ENCODE measurements around the gene RNF8.
"Not testable (repeated sequence)": the region's sequence is repeated elsewhere in the genome, so short reads cannot be mapped to it uniquely, and the experiment has no call there.

Gene RNF8

GRCh38 chr6:37321516-37322415 is 32.0 kb upstream of the RNF8 start:
- DNase-seq: no peak

- DNase-seq: no peak
Measured at GRCh38 chr6:37323580-37323979, 30.2 kb upstream of the RNF8 start.

GRCh38 chr6:37324131-37325033 is 29.4 kb upstream of the RNF8 start:
- no peak for DNase-seq

GRCh38 chr6:37330345-37330744 is 23.4 kb upstream of the RNF8 start:
- DNase-seq: not testable (repeated sequence)

GRCh38 chr6:37331047-37331446 is 22.7 kb upstream of the RNF8 start:
- no peak for DNase-seq

GRCh38 chr6:37332894-37333293 is 20.9 kb upstream of the RNF8 start:
- DNase-seq: no peak

GRCh38 chr6:37334047-37334446 is 19.7 kb upstream of the RNF8 start:
- no peak for DNase-seq

GRCh38 chr6:37338317-37338716 is 15.5 kb upstream of the RNF8 start:
- not testable (repeated sequence) for DNase-seq

- DNase-seq: no peak
Measured at GRCh38 chr6:37338745-37339255, 15.0 kb upstream of the RNF8 start.

DNA sequence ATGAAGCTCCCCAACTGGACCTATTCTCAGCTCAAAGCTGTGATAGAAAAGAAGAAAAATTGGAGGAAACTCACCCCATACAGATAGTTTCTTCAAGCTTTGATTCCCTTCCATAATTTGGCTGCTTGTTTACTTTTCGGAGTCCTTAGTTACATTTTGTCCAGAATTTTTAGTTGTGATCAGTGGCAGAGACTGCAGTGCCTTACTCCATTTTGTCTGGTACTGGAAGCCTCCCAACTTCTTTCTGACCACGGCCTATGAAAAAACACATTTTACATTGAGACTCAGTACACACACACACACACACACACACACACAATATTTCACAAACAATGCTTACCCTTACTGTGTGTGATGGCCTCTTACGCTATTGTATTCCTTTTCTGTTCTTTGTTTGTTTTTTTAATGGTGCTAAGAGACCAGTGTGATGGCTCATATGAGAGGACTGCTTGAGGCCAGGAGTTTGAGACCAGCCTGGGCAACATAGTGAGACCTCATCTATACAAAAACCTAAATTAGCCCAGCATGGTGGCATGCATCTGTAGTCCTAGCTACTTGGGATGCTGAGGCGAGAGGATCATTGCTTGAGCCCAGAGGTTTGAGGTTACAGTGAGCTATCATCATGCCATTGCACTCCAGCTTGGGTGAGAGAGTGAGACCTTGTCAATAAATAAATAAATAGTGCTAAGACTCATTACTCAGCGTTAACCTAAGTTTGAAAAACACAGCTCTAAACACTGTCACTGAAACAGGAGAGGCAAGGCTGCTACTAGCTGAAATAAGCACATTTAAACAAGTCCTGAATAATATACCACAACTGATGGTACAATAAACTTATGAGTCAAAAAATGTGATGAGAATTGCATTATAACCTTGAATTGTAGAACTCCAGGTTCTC is 13.8 kb upstream of the RNF8 start:
- no peak for DNase-seq

- no peak for DNase-seq
Measured at GRCh38 chr6:37340639-37340943, 13.2 kb upstream of the RNF8 start.

- no peak for DNase-seq
Measured at GRCh38 chr6:37343248-37343647, 10.5 kb upstream of the RNF8 start.

DNA sequence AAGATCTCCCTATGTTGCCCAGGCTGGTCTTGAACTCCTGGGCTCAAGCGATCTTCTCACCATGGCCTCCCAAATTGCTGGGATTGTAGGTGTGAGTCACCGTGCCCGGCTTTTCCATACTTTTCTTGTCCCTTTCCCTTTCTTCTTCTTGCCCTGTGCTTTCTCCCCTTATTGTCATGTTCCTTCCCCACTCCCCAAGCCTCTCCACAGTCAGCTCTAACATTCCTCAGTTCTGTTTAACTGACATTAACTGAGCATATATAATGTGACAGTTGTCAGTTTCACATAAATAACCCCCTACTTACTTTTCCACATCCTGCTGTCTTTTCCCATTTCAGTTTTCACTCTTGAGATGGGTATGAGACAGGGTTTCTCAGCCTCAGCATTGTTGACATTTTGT is 9.5 kb upstream of the RNF8 start:
- DNase-seq: no peak

- DNase-seq: not testable (repeated sequence)
Measured at GRCh38 chr6:37345804-37346203, 8.0 kb upstream of the RNF8 start.

- no peak for DNase-seq
Measured at GRCh38 chr6:37347177-37347576, 6.6 kb upstream of the RNF8 start.

GRCh38 chr6:37347670-37348111 is 6.1 kb upstream of the RNF8 start:
- DNase-seq: no peak

GRCh38 chr6:37351027-37351426 is 2.8 kb upstream of the RNF8 start:
- no peak for DNase-seq

- DNase-seq: no peak
Measured at GRCh38 chr6:37352384-37352783, 1.4 kb upstream of the RNF8 start.

DNA sequence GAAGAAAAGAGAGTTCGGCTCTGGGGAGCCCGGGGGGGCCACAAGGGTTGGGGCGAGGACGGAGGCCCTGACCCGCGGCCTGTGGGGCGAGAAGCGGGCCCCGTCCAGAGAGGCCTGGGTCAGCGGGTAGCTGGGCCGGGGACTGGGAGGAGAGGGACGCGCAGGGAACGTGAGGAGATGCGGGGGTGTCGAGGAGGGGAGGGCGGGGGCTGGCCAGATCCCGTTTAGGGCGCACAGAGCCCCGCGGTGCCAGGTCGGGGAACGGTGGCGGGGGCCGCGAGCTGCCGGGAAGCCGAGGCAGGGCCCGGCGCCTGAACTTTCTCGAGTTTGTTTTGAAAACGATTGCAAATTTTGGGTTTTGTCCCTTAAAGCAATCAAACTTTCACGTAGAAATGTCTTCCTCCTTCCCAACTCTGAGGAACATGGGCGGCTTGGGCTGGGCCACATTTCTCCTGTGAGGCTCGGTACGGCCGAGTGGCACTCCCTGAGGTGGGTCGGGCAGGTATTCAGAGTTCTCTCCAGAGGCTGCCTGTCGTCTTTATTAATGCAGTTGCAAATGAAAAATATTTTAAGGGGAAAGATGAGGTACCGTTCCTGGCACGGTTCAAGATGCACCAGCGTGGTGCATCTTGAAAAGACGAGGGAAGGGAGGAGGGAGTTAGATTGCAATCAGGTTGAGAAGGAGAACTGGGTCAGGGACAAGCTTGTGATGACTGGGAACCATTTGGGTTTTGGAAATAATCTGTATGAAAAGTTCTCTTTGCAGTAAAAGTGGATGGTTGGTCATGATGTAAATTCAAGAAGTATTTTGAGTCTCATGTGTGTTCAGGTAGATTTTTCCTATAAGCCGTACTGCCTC is 972 bp downstream of the RNF8 start:
- no peak for DNase-seq

- DNase-seq: no peak
Measured at GRCh38 chr6:37357288-37357687, 3.5 kb downstream of the RNF8 start.

DNA sequence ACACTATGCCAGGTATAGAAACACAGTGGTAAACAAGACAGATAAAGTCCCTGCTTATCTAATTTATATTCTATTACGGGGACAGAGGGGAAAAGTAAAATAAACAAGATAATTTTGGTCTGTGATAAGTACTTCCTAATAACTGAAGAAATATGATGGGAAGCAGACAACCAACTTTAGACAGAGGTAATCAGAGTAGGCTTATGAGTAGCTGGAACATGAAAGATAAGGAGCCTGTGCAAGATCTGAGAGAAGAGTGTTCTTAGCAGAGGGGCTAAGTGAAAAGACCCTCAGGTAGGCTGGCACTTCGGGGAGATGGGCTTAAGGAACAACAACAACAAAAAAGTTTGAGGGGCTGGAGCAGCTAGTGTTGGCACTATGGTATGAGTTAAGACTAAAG is 4.1 kb downstream of the RNF8 start:
- no peak for DNase-seq

DNA sequence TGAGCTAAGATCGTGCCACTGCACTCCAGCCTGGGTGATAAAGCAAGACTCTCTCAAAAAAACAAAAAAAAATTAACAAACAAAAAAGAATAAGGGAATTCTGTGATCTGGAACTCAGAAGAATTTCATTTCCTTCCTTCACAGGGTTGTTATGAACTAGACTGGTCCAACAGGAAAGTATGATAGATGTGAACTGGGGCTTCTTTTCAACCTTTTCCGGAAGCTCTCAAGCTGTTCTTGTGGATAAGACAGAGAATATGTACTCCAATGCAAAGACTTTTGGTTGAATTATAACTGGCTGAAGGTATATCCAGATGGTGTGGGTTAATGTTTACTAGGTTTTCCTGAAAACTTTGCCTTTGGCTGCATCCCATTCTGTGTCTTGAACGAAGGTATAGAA is 5.3 kb downstream of the RNF8 start:
- no peak for DNase-seq
